ENCODE results near the gene CXCL11. TPM values are rescaled to one million over a fixed set of nuclear protein-coding genes. Genes with fewer than 3 reads are reported as not detected.
A peak's percentile ranks its signal among the peaks of the same experiment; 100 is the strongest.

Gene CXCL11
- total and polyA plus RNA-seq, 2 experiments from 2014 or later, result 0.81 to 1.9 TPM

DNA sequence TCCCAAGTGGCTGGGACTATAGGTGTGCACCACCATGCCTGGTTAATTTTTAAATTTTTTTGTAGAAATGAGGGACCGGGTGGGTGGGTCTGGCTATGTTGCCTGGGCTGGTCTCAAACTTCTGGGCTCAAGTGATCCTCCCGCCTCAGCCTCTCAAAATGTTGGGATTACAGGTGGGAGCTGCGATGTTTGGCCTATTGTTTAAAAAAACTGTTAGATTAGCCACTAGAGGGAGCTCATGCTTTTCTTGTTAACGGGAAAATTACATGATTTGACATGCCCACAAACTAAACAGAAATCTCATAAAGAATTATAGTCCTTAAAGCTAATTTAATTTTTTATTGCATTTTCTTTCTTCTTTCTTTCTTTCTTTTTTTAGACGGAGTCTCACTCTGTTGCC lies 40.1 kb downstream of the CXCL11 start:
- H3K9me3 Mint-ChIP-seq, result no peaks in the 10 kb centered on the region
- Histone ChIP-seq H3K4me3 (no peak overlapping the region), H3K27me3 (ENCODE audit: insufficient read depth) (no peaks in the 10 kb centered on the region; the same call in 1 of the 2 replicates), H3K27ac (ENCODE audit: low read depth) (no peak overlapping the region), H3K4me2 (no peak overlapping the region), H3F3A (replicated peaks; ENCODE audit: low read depth) (no peaks in the 10 kb centered on the region), H3K9me2 (ENCODE audit: insufficient read depth) (no peaks in the 10 kb centered on the region), H2AFZ (peak overlapping the region; percentile 57; the same call in 1 of the 2 replicates), H4K20me1 (replicated peaks; ENCODE audit: insufficient read depth) (no peaks in the 10 kb centered on the region), H3K36me3 (ENCODE audit: insufficient read depth) (no peaks in the 10 kb centered on the region), H3K4me1 (ENCODE audit: insufficient read depth) (no peaks in the 10 kb centered on the region), H3K79me2 (replicated peaks; ENCODE audit: insufficient read depth) (peaks cover under 1% of the 10 kb centered on the region; the same call in 1 of the 2 replicates)
- peak; percentile 27 for ATAC-seq
- H3K27me3 Mint-ChIP-seq (ENCODE audit: insufficient read depth, low read depth, poor library complexity), result peaks cover 4% of the 10 kb centered on the region
- H3K27ac Mint-ChIP-seq, result no peak overlapping the region
- no peaks in the 10 kb centered on the region for H3K36me3 Mint-ChIP-seq (ENCODE audit: low read depth)
- no peak overlapping the region for H3K4me3 Mint-ChIP-seq
- TF ChIP-seq ZNF114 (CRISPR knock-in tag; IDR thresholded peaks at IDR 0.05), result no peak
- TF ChIP-seq, protein P1, sequence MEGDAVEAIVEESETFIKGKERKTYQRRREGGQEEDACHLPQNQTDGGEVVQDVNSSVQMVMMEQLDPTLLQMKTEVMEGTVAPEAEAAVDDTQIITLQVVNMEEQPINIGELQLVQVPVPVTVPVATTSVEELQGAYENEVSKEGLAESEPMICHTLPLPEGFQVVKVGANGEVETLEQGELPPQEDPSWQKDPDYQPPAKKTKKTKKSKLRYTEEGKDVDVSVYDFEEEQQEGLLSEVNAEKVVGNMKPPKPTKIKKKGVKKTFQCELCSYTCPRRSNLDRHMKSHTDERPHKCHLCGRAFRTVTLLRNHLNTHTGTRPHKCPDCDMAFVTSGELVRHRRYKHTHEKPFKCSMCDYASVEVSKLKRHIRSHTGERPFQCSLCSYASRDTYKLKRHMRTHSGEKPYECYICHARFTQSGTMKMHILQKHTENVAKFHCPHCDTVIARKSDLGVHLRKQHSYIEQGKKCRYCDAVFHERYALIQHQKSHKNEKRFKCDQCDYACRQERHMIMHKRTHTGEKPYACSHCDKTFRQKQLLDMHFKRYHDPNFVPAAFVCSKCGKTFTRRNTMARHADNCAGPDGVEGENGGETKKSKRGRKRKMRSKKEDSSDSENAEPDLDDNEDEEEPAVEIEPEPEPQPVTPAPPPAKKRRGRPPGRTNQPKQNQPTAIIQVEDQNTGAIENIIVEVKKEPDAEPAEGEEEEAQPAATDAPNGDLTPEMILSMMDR (conservative IDR thresholded peaks at IDR 0.05; ENCODE audit: low read depth in 2 of 2), result peak; percentile 76 to 79
- DNase-seq (ENCODE audit: low spot score), result peak; percentile 88
- H3K4me1 Mint-ChIP-seq, result no peaks in the 10 kb centered on the region

- Mint-ChIP-seq H3K27ac (no peak overlapping the region), H3K9me3 (no peaks in the 10 kb centered on the region), H3K4me3 (no peak overlapping the region), H3K36me3 (ENCODE audit: low read depth) (no peaks in the 10 kb centered on the region; the same call in 1 of the 3 replicates), H3K4me1 (peaks cover 11% of the 10 kb centered on the region), H3K27me3 (ENCODE audit: insufficient read depth, low read depth, poor library complexity) (no peaks in the 10 kb centered on the region)
- DNase-seq (ENCODE audit: low spot score) (no peak), ATAC-seq (no peak)
- no peak overlapping the region for H2AFZ ChIP-seq
- H3K36me3 ChIP-seq (ENCODE audit: insufficient read depth), result no peaks in the 10 kb centered on the region
- no peaks in the 10 kb centered on the region for H3F3A ChIP-seq (replicated peaks; ENCODE audit: low read depth)
- no peak overlapping the region for H3K4me3 ChIP-seq
- H3K79me2 ChIP-seq (replicated peaks; ENCODE audit: insufficient read depth), result peaks cover 33% of the 10 kb centered on the region
- H3K4me2 ChIP-seq, result no peak overlapping the region
- H3K4me1 ChIP-seq (ENCODE audit: insufficient read depth), result peaks cover 7% of the 10 kb centered on the region
- peaks cover 24% of the 10 kb centered on the region; the same call in 1 of the 2 replicates for H4K20me1 ChIP-seq (replicated peaks; ENCODE audit: insufficient read depth)
- no peak overlapping the region for H3K27ac ChIP-seq (ENCODE audit: low read depth)
- H3K27me3 ChIP-seq (ENCODE audit: insufficient read depth), result no peaks in the 10 kb centered on the region; the same call in 1 of the 2 replicates
- no peaks in the 10 kb centered on the region for H3K9me2 ChIP-seq (ENCODE audit: insufficient read depth)
- TF ChIP-seq NANOG (IDR thresholded peaks at IDR 0.05; ENCODE audit: borderline replicate concordance), result no peak
- no peak for TF ChIP-seq ZNF462 (CRISPR knock-in tag; IDR thresholded peaks at IDR 0.05)
- TF ChIP-seq CREB1 (CRISPR knock-in tag; IDR thresholded peaks at IDR 0.05; ENCODE audit: low read depth), result no peak
- TF ChIP-seq, protein P2, sequence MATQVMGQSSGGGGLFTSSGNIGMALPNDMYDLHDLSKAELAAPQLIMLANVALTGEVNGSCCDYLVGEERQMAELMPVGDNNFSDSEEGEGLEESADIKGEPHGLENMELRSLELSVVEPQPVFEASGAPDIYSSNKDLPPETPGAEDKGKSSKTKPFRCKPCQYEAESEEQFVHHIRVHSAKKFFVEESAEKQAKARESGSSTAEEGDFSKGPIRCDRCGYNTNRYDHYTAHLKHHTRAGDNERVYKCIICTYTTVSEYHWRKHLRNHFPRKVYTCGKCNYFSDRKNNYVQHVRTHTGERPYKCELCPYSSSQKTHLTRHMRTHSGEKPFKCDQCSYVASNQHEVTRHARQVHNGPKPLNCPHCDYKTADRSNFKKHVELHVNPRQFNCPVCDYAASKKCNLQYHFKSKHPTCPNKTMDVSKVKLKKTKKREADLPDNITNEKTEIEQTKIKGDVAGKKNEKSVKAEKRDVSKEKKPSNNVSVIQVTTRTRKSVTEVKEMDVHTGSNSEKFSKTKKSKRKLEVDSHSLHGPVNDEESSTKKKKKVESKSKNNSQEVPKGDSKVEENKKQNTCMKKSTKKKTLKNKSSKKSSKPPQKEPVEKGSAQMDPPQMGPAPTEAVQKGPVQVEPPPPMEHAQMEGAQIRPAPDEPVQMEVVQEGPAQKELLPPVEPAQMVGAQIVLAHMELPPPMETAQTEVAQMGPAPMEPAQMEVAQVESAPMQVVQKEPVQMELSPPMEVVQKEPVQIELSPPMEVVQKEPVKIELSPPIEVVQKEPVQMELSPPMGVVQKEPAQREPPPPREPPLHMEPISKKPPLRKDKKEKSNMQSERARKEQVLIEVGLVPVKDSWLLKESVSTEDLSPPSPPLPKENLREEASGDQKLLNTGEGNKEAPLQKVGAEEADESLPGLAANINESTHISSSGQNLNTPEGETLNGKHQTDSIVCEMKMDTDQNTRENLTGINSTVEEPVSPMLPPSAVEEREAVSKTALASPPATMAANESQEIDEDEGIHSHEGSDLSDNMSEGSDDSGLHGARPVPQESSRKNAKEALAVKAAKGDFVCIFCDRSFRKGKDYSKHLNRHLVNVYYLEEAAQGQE (IDR thresholded peaks at IDR 0.05; ENCODE audit: unreplicated experiment), result no peak
- no peak for TF ChIP-seq ZNF114 (CRISPR knock-in tag; IDR thresholded peaks at IDR 0.05)
- TF ChIP-seq ETS1 (IDR thresholded peaks at IDR 0.05), result no peak
- no peak for TF ChIP-seq POLR2AphosphoS5 (IDR thresholded peaks at IDR 0.05; ENCODE audit: low read depth)
Observed at GRCh38 chr4:75992462-75992861, 43.4 kb downstream of the CXCL11 start.
